A549 (cell line): Measurements from ENCODE around the gene CACNA2D4. TPM values are rescaled to one million over a fixed set of nuclear protein-coding genes. Genes with fewer than 3 reads are reported as not detected.

Experiments used
- ATAC-seq, 2 experiments: fragments of 200-7000 bp in 1 of 2; fragments of >200 bp in 1 of 2; cut with Nextera tagmentation in 1 of 2; cut with Tn5 transposase in 1 of 2; 3 replicates each; pipeline versions ENCODE4 v1.8.0 to v1.9.1; 2018 to 2020; ENCODE audit warnings: mild to moderate bottlenecking in 1 of 2, moderate library complexity in 1 of 2
- CTCF ChIA-PET: fragments of 300-600 bp; sonication (Branson Sonifier 250); formaldehyde crosslinking; extraction: SDS; loops from one replicate; lab custom pipeline; 2021; ENCODE audit warnings: antibody characterized with exemption, inconsistent platforms; lab: Yijun Ruan, JAX
- POLR2A ChIA-PET: fragments of 350-600 bp; formaldehyde crosslinking; extraction: SDS; loops from one replicate; lab custom pipeline; 2021; ENCODE audit warnings: antibody characterized with exemption, inconsistent platforms; lab: Yijun Ruan, JAX
- DNase-seq, 2 experiments: peaks; one replicate each; pipeline versions ENCODE4 v3.0.0 to v3.0.0-alpha.2; 2011 to 2016; ENCODE audit warnings: low read depth in 1 of 2, low spot score in 1 of 2
- FAIRE-seq: peaks from 2 replicates; lab custom pipeline; 2011; peaks lifted over from hg19 to GRCh38; lab: Jason Lieb, UNC
- H3K27ac ChIP-seq, 2 experiments: fragments of >200 bp; sonication (Bioruptor Twin); formaldehyde crosslinking; 3 replicates each; pipeline ENCODE4 v1.5.1; 2016 to 2017
- H3K4me1 ChIP-seq: fragments of >200 bp; sonication (Bioruptor Twin); formaldehyde crosslinking; 3 replicates; pipeline ENCODE4 v1.6.1; 2016
- H3K4me2 ChIP-seq: fragments of >200 bp; sonication (Bioruptor Twin); formaldehyde crosslinking; 3 replicates; pipeline ENCODE4 v1.6.1; 2016
- H3K4me3 ChIP-seq: fragments of >200 bp; sonication (Bioruptor Twin); formaldehyde crosslinking; 3 replicates; pipeline ENCODE4 v1.5.1; 2016
- H3K9me3 ChIP-seq: fragments of >200 bp; sonication (Bioruptor Twin); formaldehyde crosslinking; 3 replicates; pipeline ENCODE4 v1.6.1; 2016
- BHLHE40 ChIP-seq: IDR thresholded peaks from 2 replicates; pipeline ENCODE4 v1.6.1; 2012; ENCODE audit warnings: low read depth, low read length, inconsistent platforms
- CBX2 ChIP-seq: fragments of 200-600 bp; sonication (generic); IDR thresholded peaks from 2 replicates; pipeline ENCODE4 v1.6.1; 2016; ENCODE audit warnings: low read depth, mild to moderate bottlenecking, borderline replicate concordance
- CEBPB ChIP-seq, 2 experiments: fragments of >200 bp in 1 of 2; sonication (Bioruptor Twin) in 1 of 2; formaldehyde crosslinking in 1 of 2; IDR thresholded peaks; 2 replicates each; pipeline ENCODE4 v1.6.1; 2012 to 2016
- CHD4 ChIP-seq: fragments of 200-600 bp; sonication (generic); IDR thresholded peaks from 2 replicates; pipeline ENCODE4 v1.6.1; 2016; ENCODE audit warnings: antibody characterized with exemption, mild to moderate bottlenecking, borderline replicate concordance
- E2F6 ChIP-seq: IDR thresholded peaks from 2 replicates; pipeline ENCODE4 v1.6.1; 2012; ENCODE audit warnings: low read depth, borderline replicate concordance
- EHF ChIP-seq: fragments of 250-450 bp; sonication (Bioruptor Pico); IDR thresholded peaks from 2 replicates; pipeline ENCODE4 v1.5.0; 2020; ENCODE audit warnings: mild to moderate bottlenecking
- EHMT2 ChIP-seq: fragments of 200-600 bp; sonication (generic); IDR thresholded peaks from 2 replicates; pipeline ENCODE4 v1.6.1; 2016; ENCODE audit warnings: antibody characterized with exemption, low read depth, mild to moderate bottlenecking, moderate library complexity
- EP300 ChIP-seq, 2 experiments: fragments of >200 bp; sonication (Bioruptor Twin); formaldehyde crosslinking; IDR thresholded peaks; 2 replicates in 1 of 2; 3 replicates in 1 of 2; pipeline ENCODE4 v1.6.1; 2016 to 2017
- ESRRA ChIP-seq: fragments of 150-350 bp; IDR thresholded peaks from 2 replicates; pipeline ENCODE4 v1.6.1; 2014; ENCODE audit warnings: mild to moderate bottlenecking, low read length, borderline replicate concordance
- HEYL ChIP-seq: fragments of 250-450 bp; sonication (Bioruptor Pico); IDR thresholded peaks from 2 replicates; pipeline ENCODE4 v1.8.0; 2021; ENCODE audit warnings: mild to moderate bottlenecking, moderate library complexity
- HMGXB4 ChIP-seq: fragments of 250-450 bp; sonication (Bioruptor Pico); IDR thresholded peaks from 2 replicates; pipeline ENCODE4 v1.5.0; 2021; ENCODE audit warnings: mild to moderate bottlenecking, moderate library complexity, borderline replicate concordance
- HOXB13 ChIP-seq: fragments of 250-450 bp; sonication (Bioruptor Pico); IDR thresholded peaks from 2 replicates; pipeline ENCODE4 v1.5.0; 2020; ENCODE audit warnings: low read depth, mild to moderate bottlenecking, moderate library complexity
- HOXB5 ChIP-seq: fragments of 250-450 bp; sonication (Bioruptor Pico); IDR thresholded peaks from 2 replicates; pipeline ENCODE4 v1.5.0; 2020; ENCODE audit warnings: mild to moderate bottlenecking, moderate library complexity
- JUN ChIP-seq, 2 experiments: fragments of >200 bp; sonication (Bioruptor Twin); formaldehyde crosslinking; IDR thresholded peaks; 2 replicates in 1 of 2; 3 replicates in 1 of 2; pipeline ENCODE4 v1.6.1; 2016 to 2017
- JUNB ChIP-seq: fragments of >200 bp; sonication (Bioruptor Twin); formaldehyde crosslinking; IDR thresholded peaks from 2 replicates; pipeline ENCODE4 v1.6.1; 2016
- MAFK ChIP-seq: fragments of 450-650 bp; IDR thresholded peaks from 2 replicates; pipeline ENCODE4 v1.6.1; 2014; ENCODE audit not compliant: partially characterized antibody
- MYC ChIP-seq: IDR thresholded peaks from 2 replicates; pipeline ENCODE4 v1.6.1; 2012; ENCODE audit warnings: mild to moderate bottlenecking, inconsistent platforms, low read length, improper control_type of control experiment, borderline replicate concordance
- NFE2L2 ChIP-seq: fragments of 150-350 bp; conservative IDR thresholded peaks from 2 replicates; pipeline ENCODE4 v1.6.1; 2014; ENCODE audit warnings: low read length
- NPAS2 ChIP-seq: fragments of 250-450 bp; sonication (Bioruptor Pico); IDR thresholded peaks from 2 replicates; pipeline ENCODE4 v1.8.0; 2022; ENCODE audit warnings: mild to moderate bottlenecking, moderate library complexity, borderline replicate concordance
- NR3C1 ChIP-seq: fragments of >200 bp; sonication (Bioruptor Twin); formaldehyde crosslinking; IDR thresholded peaks from 3 replicates; pipeline ENCODE4 v1.6.1; 2017
- PBX3 ChIP-seq: IDR thresholded peaks from 2 replicates; pipeline ENCODE4 v1.6.1; 2012
- POLR2AphosphoS2 ChIP-seq: conservative IDR thresholded peaks from 2 replicates; pipeline ENCODE4 v1.6.1; 2012; ENCODE audit warnings: low read length, improper control_type of control experiment, inconsistent platforms
- RFX5 ChIP-seq: fragments of 450-650 bp; IDR thresholded peaks from 2 replicates; pipeline ENCODE4 v1.7.1; 2014; ENCODE audit warnings: antibody characterized with exemption, mild to moderate bottlenecking, moderate library complexity
- RNF2 ChIP-seq: fragments of 200-600 bp; sonication (generic); IDR thresholded peaks from 2 replicates; pipeline ENCODE4 v1.6.1; 2016; ENCODE audit warnings: low read depth, mild to moderate bottlenecking, antibody characterized with exemption, moderate library complexity, borderline replicate concordance
- TFCP2L1 ChIP-seq: fragments of 250-450 bp; sonication (Bioruptor Pico); IDR thresholded peaks from 2 replicates; pipeline ENCODE4 v1.5.0; 2021; ENCODE audit warnings: mild to moderate bottlenecking
- ZC3H11A ChIP-seq: fragments of 450-650 bp; IDR thresholded peaks from 2 replicates; pipeline ENCODE4 v1.6.1; 2014; ENCODE audit warnings: antibody characterized with exemption, mild to moderate bottlenecking
- ZFP36 ChIP-seq: fragments of 450-650 bp; IDR thresholded peaks from 2 replicates; pipeline ENCODE4 v1.6.1; 2014; ENCODE audit warnings: borderline replicate concordance; ENCODE audit not compliant: partially characterized antibody
- WGBS: methylation state at CpG from one replicate; pipeline ENCODE4 v1.1.6; 2017; ENCODE audit errors: missing lambda C conversion rate; 5-methylcytosine and 5-hydroxymethylcytosine counted together
- polyA plus RNA-seq, 4 experiments: library from polyadenylated mRNA; depleted of rRNA in 3 of 4; stranded (reverse); fragments of >200 nt; fragmentation: RNase III in 1 of 4; extraction: RNeasy Plus Mini Kit Qiagen cat#74134 plus additional on column Dnase treatment in 1 of 4; gene quantifications; 2 replicates in 3 of 4; 3 replicates in 1 of 4; pipeline ENCODE4 v1.2.3, GENCODE V29; 2011 to 2017
- TF ChIP-seq, protein P1 (sequence below): IDR thresholded peaks from 2 replicates; pipeline ENCODE4 v1.6.1; 2012
- TF ChIP-seq, protein P2 (sequence below): fragments of 200-600 bp; sonication (generic); IDR thresholded peaks from 2 replicates; pipeline ENCODE4 v1.6.1; 2016; ENCODE audit warnings: antibody characterized with exemption, mild to moderate bottlenecking, moderate library complexity

The CACNA2D4 gene
- polyA plus RNA-seq, 2 of the 4 experiments (the other 2 are of a cell fraction) = not detected

DNA sequence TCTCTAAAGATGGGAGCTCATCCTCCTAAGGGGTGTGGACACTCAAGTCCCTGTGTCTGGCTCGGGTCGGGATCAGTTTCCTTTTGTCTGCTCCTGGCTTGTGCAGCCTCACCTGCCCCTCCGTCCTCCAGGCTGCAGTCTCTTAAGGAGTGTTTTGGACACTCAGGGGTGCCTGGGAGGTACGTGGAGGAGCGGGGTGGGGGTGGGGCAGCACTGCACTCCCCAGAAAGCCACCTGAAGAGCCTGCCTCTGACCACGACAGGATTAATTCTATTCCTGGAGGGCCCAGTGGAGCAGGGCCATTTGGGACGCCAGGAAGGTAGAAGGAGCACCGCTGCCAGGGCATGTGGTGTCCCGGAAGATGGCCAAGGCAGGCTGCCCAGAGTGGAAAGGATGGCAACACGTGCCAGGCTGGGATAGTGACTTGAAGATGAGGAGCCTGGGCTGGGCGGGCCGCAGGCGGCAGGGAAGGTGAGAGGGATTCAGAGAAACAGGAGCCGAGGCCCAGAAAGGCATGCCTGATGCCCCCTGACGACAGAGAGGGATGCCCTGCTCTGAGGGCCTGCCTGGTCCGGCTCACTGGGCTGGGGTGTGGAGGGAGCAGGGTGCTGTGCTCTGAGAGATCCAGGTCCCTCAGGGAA, 112.9 kb downstream of the CACNA2D4 start:
- WGBS = 82% methylated on average over 16 of the region's 16 CpGs
- H3K4me1 ChIP-seq = 0 out of 3 replicates have a peak, but pooled peaks cover 4% of the 10 kb centered on the region
- FAIRE-seq (no peak), ATAC-seq (no peak), DNase-seq (no peak)
- no peak overlapping the region for H3K27ac ChIP-seq
- H3K9me3 ChIP-seq = no peaks in the 10 kb centered on the region
- ChIA-PET CTCF (interaction anchor here (0.6 to 2.0 kb wide), 2 partner anchors 10 to 134 kb away, joined by 3 to 7 read pairs; no protein-coding TSS in a partner anchor), POLR2A (no interaction called here)
- TF ChIP-seq NPAS2 (no peak), NR3C1 (no peak), NFE2L2 (no peak), TFCP2L1 (CRISPR knock-in tag) (no peak), ZC3H11A (no peak), HMGXB4 (CRISPR knock-in tag) (no peak), EHF (CRISPR knock-in tag) (no peak), POLR2AphosphoS2 (no peak), CHD4 (no peak), JUNB (no peak), HEYL (CRISPR knock-in tag) (no peak), MYC (no peak)
- TF ChIP-seq, protein P1, sequence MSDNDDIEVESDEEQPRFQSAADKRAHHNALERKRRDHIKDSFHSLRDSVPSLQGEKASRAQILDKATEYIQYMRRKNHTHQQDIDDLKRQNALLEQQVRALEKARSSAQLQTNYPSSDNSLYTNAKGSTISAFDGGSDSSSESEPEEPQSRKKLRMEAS = no peak
- H3K4me3 ChIP-seq = no peak overlapping the region
- H3K4me2 ChIP-seq = no peak overlapping the region

GRCh38 chr12:1804545-1805332, 113.7 kb downstream of the CACNA2D4 start:
- Histone ChIP-seq H3K4me3 (no peak overlapping the region), H3K4me2 (peak overlapping the region; percentile 67), H3K27ac (peak overlapping the region; percentile 60 to 75), H3K9me3 (no peaks in the 10 kb centered on the region), H3K4me1 (0 out of 3 replicates have a peak, but pooled peaks cover 4% of the 10 kb centered on the region)
- ATAC-seq (peak; percentile 80 to 96), FAIRE-seq (peak; percentile 89), DNase-seq (peak; percentile 92 to 93)
- 26% methylated on average over 22 of the region's 25 CpGs for WGBS
- CTCF ChIA-PET = interaction anchor here (1.3 to 2.0 kb wide), 3 partner anchors 9 to 135 kb away, joined by 7 to 10 read pairs (median 7); no protein-coding TSS in a partner anchor
- POLR2A ChIA-PET = no interaction called here
- TF ChIP-seq RFX5 (no peak), RNF2 (peak; percentile 79; the same call in 1 of the 2 replicates), ESRRA (no peak), JUN (IDR thresholded peaks at IDR 0.05) (no peak), CBX2 (no peak), HOXB5 (CRISPR knock-in tag) (peak; percentile 56; the same call in 1 of the 2 replicates), HEYL (CRISPR knock-in tag) (no peak), MAFK (peak; percentile 26), EP300 (IDR thresholded peaks at IDR 0.05) (no peak), BHLHE40 (no peak), MYC (peak; percentile 72), POLR2AphosphoS2 (no peak), EHF (CRISPR knock-in tag) (0 out of 2 replicates have a peak, but pooled peaks have one; percentile 54), CEBPB (IDR thresholded peaks at IDR 0.05) (no peak), PBX3 (no peak), E2F6 (peak; percentile 93), ZFP36 (no peak), HOXB13 (peak; percentile 71; the same call in 1 of the 2 replicates), EHMT2 (no peak; the same call in 1 of the 2 replicates)
- TF ChIP-seq, protein P2, sequence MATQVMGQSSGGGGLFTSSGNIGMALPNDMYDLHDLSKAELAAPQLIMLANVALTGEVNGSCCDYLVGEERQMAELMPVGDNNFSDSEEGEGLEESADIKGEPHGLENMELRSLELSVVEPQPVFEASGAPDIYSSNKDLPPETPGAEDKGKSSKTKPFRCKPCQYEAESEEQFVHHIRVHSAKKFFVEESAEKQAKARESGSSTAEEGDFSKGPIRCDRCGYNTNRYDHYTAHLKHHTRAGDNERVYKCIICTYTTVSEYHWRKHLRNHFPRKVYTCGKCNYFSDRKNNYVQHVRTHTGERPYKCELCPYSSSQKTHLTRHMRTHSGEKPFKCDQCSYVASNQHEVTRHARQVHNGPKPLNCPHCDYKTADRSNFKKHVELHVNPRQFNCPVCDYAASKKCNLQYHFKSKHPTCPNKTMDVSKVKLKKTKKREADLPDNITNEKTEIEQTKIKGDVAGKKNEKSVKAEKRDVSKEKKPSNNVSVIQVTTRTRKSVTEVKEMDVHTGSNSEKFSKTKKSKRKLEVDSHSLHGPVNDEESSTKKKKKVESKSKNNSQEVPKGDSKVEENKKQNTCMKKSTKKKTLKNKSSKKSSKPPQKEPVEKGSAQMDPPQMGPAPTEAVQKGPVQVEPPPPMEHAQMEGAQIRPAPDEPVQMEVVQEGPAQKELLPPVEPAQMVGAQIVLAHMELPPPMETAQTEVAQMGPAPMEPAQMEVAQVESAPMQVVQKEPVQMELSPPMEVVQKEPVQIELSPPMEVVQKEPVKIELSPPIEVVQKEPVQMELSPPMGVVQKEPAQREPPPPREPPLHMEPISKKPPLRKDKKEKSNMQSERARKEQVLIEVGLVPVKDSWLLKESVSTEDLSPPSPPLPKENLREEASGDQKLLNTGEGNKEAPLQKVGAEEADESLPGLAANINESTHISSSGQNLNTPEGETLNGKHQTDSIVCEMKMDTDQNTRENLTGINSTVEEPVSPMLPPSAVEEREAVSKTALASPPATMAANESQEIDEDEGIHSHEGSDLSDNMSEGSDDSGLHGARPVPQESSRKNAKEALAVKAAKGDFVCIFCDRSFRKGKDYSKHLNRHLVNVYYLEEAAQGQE = no peak
